GM10266 (cell line): ENCODE data around the gene MRPL17.

ENCODE experiments used
- DNase-seq: peaks from one replicate; pipeline ENCODE4 v3.0.0; 2012; ENCODE audit errors: extremely low spot score
- CTCF ChIP-seq: IDR thresholded peaks from 2 replicates; pipeline ENCODE4 v1.5.1; 2012; ENCODE audit warnings: mild to moderate bottlenecking, low read depth; ENCODE audit not compliant: control insufficient read depth, insufficient read depth; ENCODE audit errors: missing control alignments

The MRPL17 gene

GRCh38 chr11:6682936-6683861, at the start of gene MRPL17:
Gene MRPL17, minus strand, starts transcription at chr11:6683340. Its CDS starts 44 bp downstream, at chr11:6683296.
- DNase-seq = peak; percentile 90

GRCh38 chr11:6727971-6728760, 45.0 kb upstream of the MRPL17 start:
- no peak for DNase-seq
- no peak for TF ChIP-seq CTCF

More at GRCh38 chr11:6682936-6683861, at the start of gene MRPL17:
- TF ChIP-seq CTCF = peak; percentile 92

GRCh38 chr11:6725386-6725896, 42.3 kb upstream of the MRPL17 start:
- no peak for TF ChIP-seq CTCF
- no peak for DNase-seq

GRCh38 chr11:6724013-6724412, 40.9 kb upstream of the MRPL17 start:
- no peak for TF ChIP-seq CTCF

GRCh38 chr11:6721343-6721742, 38.2 kb upstream of the MRPL17 start:
- no peak for TF ChIP-seq CTCF
- DNase-seq = no peak

More at GRCh38 chr11:6724013-6724412, 40.9 kb upstream of the MRPL17 start:
- no peak for DNase-seq

- no peak for DNase-seq
- no peak for TF ChIP-seq CTCF
Observed at GRCh38 chr11:6719576-6719975, 36.4 kb upstream of the MRPL17 start.

GRCh38 chr11:6717426-6717825, 34.3 kb upstream of the MRPL17 start:
- DNase-seq = no peak
- TF ChIP-seq CTCF = no peak
